ENCODE results near the gene WBP4. TPM values are rescaled to one million over a fixed set of nuclear protein-coding genes. Genes with fewer than 3 reads are reported as not detected.
"Not testable (repeated sequence)": the region's sequence is repeated elsewhere in the genome, so short reads cannot be mapped to it uniquely, and the experiment has no call there.

WBP4 gene
- total RNA-seq, 1 experiment from 2014 or later, result 7.2 TPM

DNA sequence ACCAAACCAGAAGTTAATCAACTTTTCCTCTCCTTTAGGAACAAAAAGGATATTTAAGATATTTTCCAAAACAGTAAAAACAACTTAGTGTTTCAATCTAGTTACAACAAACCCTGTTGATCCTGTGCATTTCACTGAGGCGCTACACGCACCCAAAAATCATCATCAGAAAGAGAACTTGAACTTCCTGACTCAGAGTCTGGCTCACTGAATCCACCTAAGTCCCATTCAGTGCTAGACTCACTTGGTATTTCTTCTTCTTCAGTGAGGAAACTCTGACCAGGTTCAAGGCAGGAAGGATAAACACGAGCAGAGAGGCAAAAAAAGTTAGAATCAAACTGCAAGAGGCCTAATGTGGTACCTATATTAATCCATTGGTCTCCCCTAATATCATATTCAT is 69.0 kb downstream of the WBP4 start:
- Histone ChIP-seq H3K23ac (ENCODE audit: insufficient read length, low read depth, low read length) (no peak overlapping the region), H4K20me1 (ENCODE audit: control insufficient read depth, insufficient read depth, insufficient read length) (no peaks in the 10 kb centered on the region), H2BK5ac (ENCODE audit: insufficient read length, low read length) (no peak overlapping the region), H3K9me3 (ENCODE audit: control insufficient read depth, low read depth, low read length) (no peaks in the 10 kb centered on the region), H3K79me2 (ENCODE audit: insufficient read depth, low read length) (peaks cover 4% of the 10 kb centered on the region; the same call in 1 of the 2 replicates), H2BK120ac (ENCODE audit: low read depth, low read length, poor library complexity, severe bottlenecking) (no peak overlapping the region), H2BK15ac (ENCODE audit: low read depth, low read length) (no peak overlapping the region), H3K4me1 (ENCODE audit: insufficient read depth, low read length) (peaks cover 5% of the 10 kb centered on the region; the same call in 1 of the 2 replicates), H3K9ac (ENCODE audit: extremely low read depth, insufficient read length, low read length) (no peak overlapping the region), H3K4me2 (ENCODE audit: insufficient read depth, insufficient read length, low read length) (peak overlapping the region; percentile 72), H4K5ac (ENCODE audit: insufficient read length, low read depth, low read length) (no peak overlapping the region), H4K91ac (ENCODE audit: insufficient read length, low read depth, low read length) (no peak overlapping the region), H3K18ac (ENCODE audit: insufficient read length, low read depth, low read length) (no peak overlapping the region), H2AK5ac (ENCODE audit: insufficient read length, low read length) (no peak overlapping the region), H2AFZ (ENCODE audit: low read length) (no peak overlapping the region), H3K27me3 (ENCODE audit: insufficient read depth, low read length) (no peaks in the 10 kb centered on the region), H2BK20ac (ENCODE audit: low read depth, low read length, poor library complexity, severe bottlenecking) (no peak overlapping the region), H3K56ac (ENCODE audit: insufficient read length, low read depth, low read length) (no peak overlapping the region), H3K23me2 (ENCODE audit: insufficient read length, low read depth, low read length, poor library complexity, severe bottlenecking) (no peaks in the 10 kb centered on the region), H3K4ac (ENCODE audit: low read depth, low read length) (no peak overlapping the region), H3T11ph (ENCODE audit: low read length) (no peak overlapping the region), H4K8ac (replicated peaks; ENCODE audit: insufficient read length, low read depth, low read length) (no peak overlapping the region), H3K79me1 (ENCODE audit: insufficient read depth, low read depth, low read length, poor library complexity, severe bottlenecking) (peaks cover 2% of the 10 kb centered on the region), H2BK12ac (ENCODE audit: insufficient read length, low read depth, low read length) (no peak overlapping the region), H3K27ac (ENCODE audit: insufficient read length, low read depth, low read length) (no peak overlapping the region), H3K14ac (ENCODE audit: insufficient read depth, low read length) (no peak overlapping the region)
- peaks cover 16 to 30% (median 27%) of the 10 kb centered on the region in 3 experiments for H3K36me3 Mint-ChIP-seq (ENCODE audit: insufficient read depth in 1 of 3, low read depth in 3 of 3)
- H3K4me3 Mint-ChIP-seq, result peak overlapping the region; percentile 95
- H3K27ac Mint-ChIP-seq, result 0 out of 7 replicates have a peak overlapping the region, but pooled peaks of 1 of the 3 experiments have one; percentile 24
- no peak for TF ChIP-seq CTCF (conservative IDR thresholded peaks at IDR 0.05)
- peaks cover 2 to 3% of the 10 kb centered on the region in 2 experiments; a peak in 2 of 5 replicates for H3K9me3 Mint-ChIP-seq
- peaks cover 24 to 31% of the 10 kb centered on the region in 2 experiments for H3K4me1 Mint-ChIP-seq
- no peak for DNase-seq
- WGBS (ENCODE audit: extremely low coverage, insufficient read length, low lambda C conversion rate), result no CpG with 5 or more reads among the region's 3 CpGs
- no peaks in the 10 kb centered on the region for H3K27me3 Mint-ChIP-seq (ENCODE audit: low read depth)

DNA sequence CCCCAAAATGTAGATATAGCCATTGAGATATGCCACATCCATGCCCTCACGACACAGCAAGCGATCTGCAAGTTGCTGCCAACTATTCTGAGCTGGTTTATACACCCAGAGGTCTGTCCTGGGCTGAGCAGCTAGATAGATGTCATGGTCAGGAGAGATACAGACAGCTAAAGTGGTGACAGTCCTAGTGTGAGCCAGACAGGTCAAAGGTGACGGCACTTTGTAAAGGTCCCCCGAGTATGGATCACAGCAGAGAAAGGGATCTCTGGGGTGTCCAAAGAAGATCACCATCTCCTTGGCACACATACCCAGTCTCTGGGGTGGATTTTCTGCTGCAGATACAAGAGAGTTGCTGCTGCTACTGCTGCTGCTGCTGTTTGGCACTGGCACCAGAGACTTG is 69.9 kb downstream of the WBP4 start:
- not testable (repeated sequence) for H3K4me1 ChIP-seq (ENCODE audit: insufficient read depth, low read length)

More for the DNA sequence above, 69.9 kb downstream of the WBP4 start:
- H3K79me1 ChIP-seq (ENCODE audit: insufficient read depth, low read depth, low read length, poor library complexity, severe bottlenecking); H2AFZ ChIP-seq (ENCODE audit: low read length); H3K79me2 ChIP-seq (ENCODE audit: insufficient read depth, low read length); H3K27ac ChIP-seq (ENCODE audit: insufficient read length, low read depth, low read length); H3K23ac ChIP-seq (ENCODE audit: insufficient read length, low read depth, low read length); H3K9me3 ChIP-seq (ENCODE audit: control insufficient read depth, low read depth, low read length); H4K8ac ChIP-seq (replicated peaks; ENCODE audit: insufficient read length, low read depth, low read length); H2BK20ac ChIP-seq (ENCODE audit: low read depth, low read length, poor library complexity, severe bottlenecking); H2BK5ac ChIP-seq (ENCODE audit: insufficient read length, low read length); H3K27me3 Mint-ChIP-seq (ENCODE audit: low read depth); H4K20me1 ChIP-seq (ENCODE audit: control insufficient read depth, insufficient read depth, insufficient read length); H3K27me3 ChIP-seq (ENCODE audit: insufficient read depth, low read length); H4K5ac ChIP-seq (ENCODE audit: insufficient read length, low read depth, low read length); H3K9ac ChIP-seq (ENCODE audit: extremely low read depth, insufficient read length, low read length); H4K91ac ChIP-seq (ENCODE audit: insufficient read length, low read depth, low read length); H3K18ac ChIP-seq (ENCODE audit: insufficient read length, low read depth, low read length); H3K9me3 Mint-ChIP-seq; H3K56ac ChIP-seq (ENCODE audit: insufficient read length, low read depth, low read length); H3T11ph ChIP-seq (ENCODE audit: low read length); H3K4ac ChIP-seq (ENCODE audit: low read depth, low read length); H2BK15ac ChIP-seq (ENCODE audit: low read depth, low read length); DNase-seq; H3K23me2 ChIP-seq (ENCODE audit: insufficient read length, low read depth, low read length, poor library complexity, severe bottlenecking); H3K27ac Mint-ChIP-seq; H3K14ac ChIP-seq (ENCODE audit: insufficient read depth, low read length); H2BK120ac ChIP-seq (ENCODE audit: low read depth, low read length, poor library complexity, severe bottlenecking); H2AK5ac ChIP-seq (ENCODE audit: insufficient read length, low read length); H2BK12ac ChIP-seq (ENCODE audit: insufficient read length, low read depth, low read length): not testable (repeated sequence)
- Mint-ChIP-seq H3K4me3 (peak overlapping the region; percentile 95), H3K36me3 (ENCODE audit: insufficient read depth in 1 of 3, low read depth in 3 of 3) (peaks cover 12 to 24% (median 21%) of the 10 kb centered on the region in 3 experiments), H3K4me1 (peaks cover 24 to 31% of the 10 kb centered on the region in 2 experiments)
- peak overlapping the region; percentile 72 for H3K4me2 ChIP-seq (ENCODE audit: insufficient read depth, insufficient read length, low read length)
- WGBS (ENCODE audit: extremely low coverage, insufficient read length, low lambda C conversion rate), result no CpG with 5 or more reads among the region's 4 CpGs
